ENCODE data around the gene CDRT4.

The CDRT4 gene

GRCh38 chr17:15492791-15493692 lies 25.6 kb upstream of the CDRT4 start:
- no peak for DNase-seq (ENCODE audit: low read depth in 2 of 2)

- DNase-seq (ENCODE audit: low read depth in 2 of 2) = no peak
Measured at GRCh38 chr17:15492186-15492585, 24.8 kb upstream of the CDRT4 start.

- no peak for DNase-seq (ENCODE audit: low read depth in 2 of 2)
Measured at GRCh38 chr17:15490634-15491261, 23.3 kb upstream of the CDRT4 start.

GRCh38 chr17:15488557-15488956 lies 21.1 kb upstream of the CDRT4 start:
- DNase-seq (ENCODE audit: low read depth in 2 of 2) = no peak

GRCh38 chr17:15485045-15485444 lies 17.6 kb upstream of the CDRT4 start:
- DNase-seq (ENCODE audit: low read depth in 2 of 2) = no peak

- no peak for DNase-seq (ENCODE audit: low read depth in 2 of 2)
Measured at GRCh38 chr17:15483431-15483830, 16.0 kb upstream of the CDRT4 start.

GRCh38 chr17:15482476-15482875 lies 15.1 kb upstream of the CDRT4 start:
- no peak for DNase-seq (ENCODE audit: low read depth in 2 of 2)

- DNase-seq (ENCODE audit: low read depth in 2 of 2) = no peak
Measured at GRCh38 chr17:15481481-15481880, 14.1 kb upstream of the CDRT4 start.

GRCh38 chr17:15480204-15480603 lies 12.8 kb upstream of the CDRT4 start:
- DNase-seq (ENCODE audit: low read depth in 2 of 2) = no peak

- no peak for DNase-seq (ENCODE audit: low read depth in 2 of 2)
Measured at GRCh38 chr17:15479703-15480102, 12.3 kb upstream of the CDRT4 start.

- no peak for DNase-seq (ENCODE audit: low read depth in 2 of 2)
Measured at GRCh38 chr17:15478845-15479244, 11.4 kb upstream of the CDRT4 start.

- DNase-seq (ENCODE audit: low read depth in 2 of 2) = no peak
Measured at GRCh38 chr17:15475631-15476354, 8.4 kb upstream of the CDRT4 start.

- no peak for DNase-seq (ENCODE audit: low read depth in 2 of 2)
Measured at GRCh38 chr17:15472891-15473290, 5.5 kb upstream of the CDRT4 start.

- DNase-seq (ENCODE audit: low read depth in 2 of 2) = no peak
Measured at GRCh38 chr17:15470536-15470935, 3.1 kb upstream of the CDRT4 start.

- no peak for DNase-seq (ENCODE audit: low read depth in 2 of 2)
Measured at GRCh38 chr17:15469260-15469659, 1.8 kb upstream of the CDRT4 start.

- no peak for DNase-seq (ENCODE audit: low read depth in 2 of 2)
Measured at GRCh38 chr17:15468126-15468525, 705 bp upstream of the CDRT4 start.

- no peak for DNase-seq (ENCODE audit: low read depth in 2 of 2)
Measured at GRCh38 chr17:15466131-15466530, 1.3 kb downstream of the CDRT4 start.

GRCh38 chr17:15465045-15465701 lies 2.2 kb downstream of the CDRT4 start:
- DNase-seq (ENCODE audit: low read depth in 2 of 2) = no peak

- DNase-seq (ENCODE audit: low read depth in 2 of 2) = no peak
Measured at GRCh38 chr17:15464231-15464985, 3.0 kb downstream of the CDRT4 start.

- no peak for DNase-seq (ENCODE audit: low read depth in 2 of 2)
Measured at GRCh38 chr17:15462976-15463772, 4.2 kb downstream of the CDRT4 start.

- no peak for DNase-seq (ENCODE audit: low read depth in 2 of 2)
Measured at GRCh38 chr17:15457723-15458094, 9.7 kb downstream of the CDRT4 start.

Data from stimulated activated CD8-positive, alpha-beta memory T cell treated with anti-CD3 and anti-CD28 coated beads, Interleukin-15, amount 100 ng/mL, for 4 hours (primary cell).